Measurements from ENCODE around the gene NANS.
"Not testable (repeated sequence)": the region's sequence is repeated elsewhere in the genome, so short reads cannot be mapped to it uniquely, and the experiment has no call there.

NANS gene

DNA sequence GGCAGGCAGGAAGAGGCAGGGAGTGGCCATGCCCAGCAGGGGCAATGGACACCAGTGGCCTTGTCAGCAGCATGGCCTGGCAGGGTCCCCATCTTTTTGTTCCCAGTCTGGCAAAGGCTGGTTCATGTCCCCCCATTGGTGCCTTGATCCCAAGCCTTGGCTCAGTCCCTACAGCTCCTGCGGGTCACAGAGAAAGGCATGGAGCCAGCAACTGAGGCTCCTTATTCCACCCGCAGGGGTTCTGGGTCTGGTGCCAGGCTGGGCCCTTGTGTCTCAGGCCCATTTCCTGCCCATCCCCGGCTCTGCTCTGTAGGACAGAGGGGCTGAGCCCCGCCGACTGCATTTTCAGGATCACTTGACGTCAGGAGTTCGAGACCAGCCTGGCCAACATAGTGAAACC, 48.5 kb downstream of the NANS start:
- no peak for DNase-seq

DNA sequence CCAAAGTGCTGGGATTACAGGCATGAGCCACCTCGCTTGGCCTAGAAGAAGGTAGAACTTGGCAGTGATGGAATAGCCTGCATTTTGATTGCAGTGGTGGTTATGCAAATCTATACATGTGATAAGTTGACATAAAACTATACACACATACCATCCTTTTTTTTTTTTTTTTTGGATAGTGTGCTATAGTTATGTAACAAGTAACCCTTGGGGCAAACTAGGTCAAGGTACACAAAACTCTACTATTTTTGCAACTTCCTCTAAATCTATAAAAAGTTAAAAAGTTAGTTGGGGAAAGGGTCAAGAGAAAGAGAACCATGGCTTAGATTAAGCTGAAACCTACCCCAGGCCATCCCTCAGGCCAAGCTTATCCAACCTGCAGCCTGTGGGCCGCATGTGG, 51.4 kb downstream of the NANS start:
- no peak for DNase-seq

GRCh38 chr9:98108531-98109031, 52.0 kb downstream of the NANS start:
- DNase-seq, result no peak

DNA sequence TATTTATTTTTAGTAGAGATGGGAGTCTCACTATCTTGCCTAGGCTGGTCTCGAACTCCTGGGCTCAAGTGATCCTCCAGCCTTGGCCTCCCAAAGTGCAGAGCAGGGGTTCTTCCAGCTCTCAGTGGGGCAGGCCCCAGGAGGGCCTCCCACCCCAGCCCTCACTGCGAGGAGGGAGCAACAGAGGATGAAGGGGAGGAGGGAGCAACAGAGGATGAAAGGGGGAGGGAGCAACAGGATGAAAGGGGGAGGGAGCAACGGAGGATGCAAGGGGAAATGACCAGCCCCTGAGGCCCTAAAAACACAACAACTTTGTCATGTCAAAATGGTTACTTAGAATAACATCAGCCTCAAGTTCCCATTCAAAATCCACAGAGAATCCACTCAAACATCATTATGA, 52.5 kb downstream of the NANS start:
- DNase-seq, result no peak

- not testable (repeated sequence) for DNase-seq
Observed at GRCh38 chr9:98117097-98117496, 60.6 kb downstream of the NANS start.

GRCh38 chr9:98117984-98118639, 61.6 kb downstream of the NANS start:
- no peak for DNase-seq

GRCh38 chr9:98118640-98119601, 62.4 kb downstream of the NANS start, which contains the start of gene TRIM14:
Gene TRIM14, minus strand, starts transcription at chr9:98119222. Its CDS starts 34 bp downstream, at chr9:98119188.
- no peak for DNase-seq

- no peak for DNase-seq
Observed at GRCh38 chr9:98120476-98120875, 63.9 kb downstream of the NANS start.

- DNase-seq, result no peak
Observed at GRCh38 chr9:98121058-98121457, 64.5 kb downstream of the NANS start.

DNA sequence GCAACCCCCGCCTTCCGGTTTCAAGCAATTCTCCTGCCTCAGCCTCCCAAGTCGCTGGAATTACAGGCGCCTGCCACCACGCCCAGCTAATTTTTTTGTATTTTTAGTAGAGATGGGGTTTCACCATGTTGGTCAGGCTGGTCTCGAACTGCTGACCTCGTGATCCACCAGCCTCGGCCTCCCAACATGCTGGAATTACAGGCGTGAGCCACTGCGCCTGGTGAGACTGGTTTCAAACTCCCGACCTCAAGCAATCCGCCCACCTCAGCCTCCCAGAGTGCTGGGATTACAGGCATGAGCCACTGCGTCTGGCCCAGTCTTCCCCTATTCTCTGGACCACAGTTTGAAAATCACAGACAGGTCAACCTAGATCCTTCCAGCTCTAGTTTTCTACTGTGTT, 67.6 kb downstream of the NANS start:
- not testable (repeated sequence) for DNase-seq

DNA sequence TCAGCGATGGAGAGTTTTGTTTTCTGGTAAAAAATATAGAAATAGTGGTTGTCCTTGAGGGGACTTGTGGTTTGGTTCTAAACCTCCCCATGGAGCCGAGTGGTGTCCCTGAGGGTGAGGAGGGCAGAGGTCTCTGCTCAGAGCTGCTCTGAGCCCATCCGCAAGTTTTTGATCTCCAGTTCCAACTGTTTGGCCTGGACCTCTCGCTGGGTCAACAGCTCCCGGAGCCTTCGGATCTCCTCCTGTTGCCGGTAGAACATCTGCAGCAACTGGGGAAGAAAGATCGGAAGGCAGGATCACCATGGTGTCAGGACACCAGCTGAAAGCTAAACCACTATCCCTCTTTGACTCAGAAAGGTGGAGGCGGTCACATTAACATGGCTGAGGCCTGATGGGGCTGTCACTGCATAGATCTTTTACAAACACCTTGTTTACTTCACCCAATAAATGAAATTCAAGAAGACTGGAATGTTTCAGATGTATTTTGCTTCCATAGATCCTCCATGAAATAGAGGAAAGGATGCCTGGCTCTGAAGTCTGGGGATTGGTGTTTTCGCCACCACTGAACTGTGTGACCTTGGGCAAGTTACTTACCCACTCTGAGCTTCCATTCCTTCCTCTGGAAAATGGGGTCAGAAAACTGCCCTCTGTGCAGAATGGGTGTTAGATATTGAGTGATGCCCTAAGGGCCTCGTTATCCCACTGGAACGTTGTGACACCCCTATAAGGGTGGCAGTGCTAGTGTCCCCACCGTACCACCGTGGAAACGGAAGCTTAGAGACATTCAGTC, 68.3 kb downstream of the NANS start:
- DNase-seq, result no peak

- no peak for DNase-seq
Observed at GRCh38 chr9:98127226-98127625, 70.7 kb downstream of the NANS start.

GRCh38 chr9:98128316-98128715, 71.8 kb downstream of the NANS start:
- DNase-seq, result no peak

GRCh38 chr9:98129451-98129881, 72.9 kb downstream of the NANS start:
- no peak for DNase-seq

- not testable (repeated sequence) for DNase-seq
Observed at GRCh38 chr9:98130060-98130459, 73.5 kb downstream of the NANS start.

GRCh38 chr9:98130576-98131228, 74.2 kb downstream of the NANS start:
- DNase-seq, result no peak

DNA sequence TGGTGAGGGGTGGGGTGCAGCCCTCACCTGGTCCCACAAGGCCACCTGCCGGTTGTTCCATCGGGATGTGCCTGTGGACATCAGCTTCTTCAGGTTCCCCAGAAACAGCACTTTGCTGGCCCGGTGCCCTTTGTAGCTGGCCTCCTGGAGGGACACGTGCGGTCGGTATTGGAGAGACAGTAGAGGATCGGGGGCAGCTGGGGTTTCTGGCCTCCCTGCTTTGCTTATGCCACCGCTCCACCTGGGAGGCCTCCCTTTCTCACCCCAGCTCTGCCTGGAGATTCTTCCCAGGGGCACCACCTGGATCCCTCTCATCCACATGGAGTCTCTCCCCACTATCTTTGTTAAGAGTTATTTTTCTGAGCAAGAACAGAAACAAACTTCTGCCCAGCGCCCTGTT, 75.6 kb downstream of the NANS start:
- no peak for DNase-seq
